ENCODE measurements around the gene THBS3.
A peak's percentile ranks its signal among the peaks of the same experiment; 100 is the strongest.
"Not testable (repeated sequence)": the region's sequence is repeated elsewhere in the genome, so short reads cannot be mapped to it uniquely, and the experiment has no call there.

Gene THBS3

GRCh38 chr1:155233502-155233901 is 25.8 kb upstream of the THBS3 start:
- DNase-seq = not testable (repeated sequence)

DNA sequence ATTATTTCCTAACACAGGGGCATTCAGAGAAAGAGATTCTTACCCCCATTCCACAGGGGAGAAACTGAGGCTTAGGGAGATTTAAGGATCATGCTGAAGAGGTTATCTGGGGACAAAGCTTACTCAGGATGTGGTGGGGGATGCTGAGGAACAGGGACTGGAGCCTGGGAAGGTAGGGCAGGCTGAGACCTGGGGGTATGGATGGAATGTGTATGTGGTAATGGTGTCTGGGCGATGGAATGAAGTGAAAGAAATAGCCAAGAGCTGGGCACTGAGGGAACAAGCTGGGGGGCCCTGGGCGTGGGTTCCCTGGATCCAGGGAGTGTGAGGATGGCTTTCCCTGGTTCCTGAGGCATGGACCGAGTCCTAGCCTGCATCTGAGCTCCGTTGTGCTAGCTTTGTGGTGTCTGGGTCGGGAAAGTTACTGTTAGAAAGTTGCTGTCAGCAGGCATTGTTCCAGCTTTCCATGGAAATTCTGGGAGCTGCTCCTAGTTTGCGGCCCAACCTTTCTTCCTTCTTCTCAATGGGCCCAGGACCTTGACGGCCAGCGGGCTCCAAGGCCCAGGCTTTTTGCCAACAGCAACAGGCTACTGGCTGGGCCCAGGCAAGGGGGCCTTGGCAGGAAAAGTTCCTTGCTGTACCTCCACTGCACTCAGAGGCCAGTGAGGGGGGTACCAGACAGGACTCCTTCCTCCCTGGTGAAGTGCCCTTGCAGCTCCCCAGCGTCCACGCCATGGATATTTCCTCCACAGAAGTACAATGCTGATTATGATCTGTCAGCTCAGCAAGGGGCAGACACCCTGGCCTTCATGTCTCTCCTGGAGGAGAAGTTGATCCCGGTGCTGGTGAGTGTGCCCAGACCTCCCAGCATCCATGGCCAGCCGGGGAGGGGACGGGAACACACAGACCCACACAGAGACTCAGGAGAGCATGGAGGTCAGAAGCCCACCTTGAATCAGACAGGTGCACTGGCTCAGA is 24.6 kb upstream of the THBS3 start:
- DNase-seq = not testable (repeated sequence)

GRCh38 chr1:155231302-155231701 is 23.6 kb upstream of the THBS3 start:
- DNase-seq = not testable (repeated sequence)

DNA sequence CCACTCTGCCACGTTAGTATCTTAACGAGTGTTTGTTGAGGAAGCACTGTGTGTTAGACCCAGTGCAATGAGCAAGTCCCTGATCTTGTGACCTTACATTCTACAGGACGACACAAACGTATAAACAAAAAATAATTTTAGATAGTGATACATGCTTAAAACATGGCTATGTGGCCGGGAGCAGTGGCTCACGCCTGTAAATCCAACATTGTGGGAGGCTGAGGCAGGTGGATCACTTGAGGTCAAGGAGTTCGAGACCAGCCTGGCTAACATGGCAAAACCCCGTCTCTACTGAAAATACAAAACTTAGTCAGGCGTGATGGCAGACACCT is 20.4 kb upstream of the THBS3 start:
- no peak for DNase-seq

GRCh38 chr1:155227261-155228095 is 19.8 kb upstream of the THBS3 start:
- DNase-seq = peak; percentile 98

GRCh38 chr1:155226910-155227260 is 19.2 kb upstream of the THBS3 start:
- peak; percentile 53 for DNase-seq

- peak; percentile 77 for DNase-seq
Observed at GRCh38 chr1:155226188-155226909, 18.7 kb upstream of the THBS3 start.

DNA sequence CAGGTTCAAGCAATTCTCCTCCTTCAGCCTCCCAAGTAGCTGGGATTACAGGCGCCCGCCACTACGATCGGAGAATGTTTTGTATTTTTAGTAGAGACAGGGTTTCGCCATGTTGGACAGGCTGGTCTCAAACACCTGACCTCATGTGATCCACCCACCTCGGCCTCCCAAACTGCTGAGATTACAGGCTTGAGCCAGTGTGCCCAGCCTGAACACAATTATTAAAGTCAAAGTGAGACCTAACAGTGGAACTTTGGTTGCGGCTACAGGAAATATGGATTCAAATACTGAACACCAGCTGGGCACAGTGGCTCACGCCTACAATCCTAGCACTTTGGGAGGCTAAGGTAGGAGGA is 17.7 kb upstream of the THBS3 start:
- not testable (repeated sequence) for DNase-seq

DNA sequence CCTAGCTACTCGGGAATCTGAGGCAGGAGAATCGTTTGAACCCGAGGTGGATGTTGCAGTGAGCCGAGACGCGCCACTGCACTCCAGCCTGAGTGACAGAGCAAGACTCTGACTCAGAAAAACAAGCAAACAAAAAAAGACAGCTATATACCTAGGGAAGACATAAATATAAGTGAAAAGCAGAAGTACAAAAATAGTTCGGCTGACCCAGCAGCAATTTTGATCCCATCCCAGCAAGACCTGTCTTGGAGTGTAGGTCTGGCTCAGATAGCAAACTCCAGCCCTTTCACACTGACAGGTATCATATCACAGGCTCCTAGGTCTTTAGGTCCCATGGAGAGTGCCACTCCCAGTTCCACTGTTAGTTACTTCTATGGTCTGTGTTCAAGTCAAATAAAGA is 15.3 kb upstream of the THBS3 start:
- DNase-seq = no peak

DNA sequence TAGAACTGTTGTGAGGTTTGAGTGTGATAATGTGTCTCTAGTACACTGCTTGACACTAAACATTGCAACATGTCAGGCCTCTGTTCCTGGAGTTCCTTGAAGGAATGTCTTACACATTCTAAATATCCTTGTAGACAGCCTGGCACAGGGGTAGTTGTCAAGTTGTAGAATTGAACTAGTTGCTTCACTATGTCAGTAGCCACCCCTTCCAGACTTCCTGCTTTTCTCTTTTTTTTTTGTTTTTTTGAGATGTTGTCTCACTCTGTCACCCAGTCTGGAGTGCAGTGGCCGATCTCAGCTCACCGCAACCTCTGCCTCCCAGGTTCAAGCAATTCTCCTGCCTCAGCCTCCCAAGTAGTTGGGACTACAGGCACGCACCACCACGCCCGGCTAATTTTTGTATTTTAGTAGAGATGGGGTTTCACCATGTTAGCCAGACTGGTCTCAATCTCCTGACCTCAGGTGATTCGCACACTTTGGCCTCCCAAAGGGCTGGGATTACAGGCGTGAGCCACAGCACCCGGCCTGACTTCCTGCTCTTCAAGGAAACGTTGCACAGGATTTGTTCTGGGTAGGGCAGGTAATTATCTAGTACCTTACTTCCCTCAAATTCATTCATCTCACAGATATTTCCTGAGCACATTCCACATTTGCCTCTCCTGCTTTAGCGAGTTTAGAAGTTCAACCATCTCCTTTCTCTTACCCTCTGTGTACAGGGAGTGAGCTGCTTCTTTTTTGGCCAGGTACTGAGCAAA is 12.7 kb upstream of the THBS3 start:
- not testable (repeated sequence) for DNase-seq

GRCh38 chr1:155219592-155220031 is 11.9 kb upstream of the THBS3 start:
- no peak for DNase-seq

DNA sequence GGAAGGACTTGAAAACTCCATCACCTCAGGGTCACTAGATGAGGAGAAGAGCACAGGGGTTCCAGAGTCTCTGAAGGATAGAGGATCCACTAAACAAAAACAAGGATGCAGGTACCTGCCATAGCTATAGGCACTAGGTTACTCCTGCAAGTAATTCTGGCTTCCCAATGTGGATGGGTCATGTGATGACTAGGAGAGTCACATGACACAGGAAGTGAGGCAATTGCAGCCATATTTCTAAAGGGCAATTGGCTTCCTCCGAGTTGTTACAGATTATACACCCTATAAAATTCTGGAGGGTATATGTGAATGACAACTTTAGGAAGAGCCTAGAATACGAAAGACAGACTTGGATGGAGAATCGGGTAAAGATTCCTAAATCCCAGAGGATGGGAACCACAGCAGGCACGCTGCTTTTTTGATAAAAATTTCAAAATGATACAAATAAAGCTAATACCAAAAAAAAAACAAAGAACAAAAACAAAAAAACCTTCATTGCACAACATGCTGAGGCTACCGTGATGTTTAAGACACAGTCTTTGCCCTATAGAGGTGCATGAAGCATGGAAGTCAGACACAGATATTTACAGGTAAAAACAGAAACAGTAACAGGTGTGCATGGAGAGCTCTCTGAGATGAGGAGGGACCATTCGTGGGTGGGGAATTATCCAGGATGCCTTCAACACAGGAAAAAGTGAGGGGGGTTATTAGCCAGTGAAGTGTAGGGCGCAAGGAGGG is 11.3 kb upstream of the THBS3 start:
- DNase-seq = peak; percentile 55

GRCh38 chr1:155214702-155215101 is 7.0 kb upstream of the THBS3 start:
- not testable (repeated sequence) for DNase-seq

- not testable (repeated sequence) for DNase-seq
Observed at GRCh38 chr1:155212051-155212440, 4.3 kb upstream of the THBS3 start.

DNA sequence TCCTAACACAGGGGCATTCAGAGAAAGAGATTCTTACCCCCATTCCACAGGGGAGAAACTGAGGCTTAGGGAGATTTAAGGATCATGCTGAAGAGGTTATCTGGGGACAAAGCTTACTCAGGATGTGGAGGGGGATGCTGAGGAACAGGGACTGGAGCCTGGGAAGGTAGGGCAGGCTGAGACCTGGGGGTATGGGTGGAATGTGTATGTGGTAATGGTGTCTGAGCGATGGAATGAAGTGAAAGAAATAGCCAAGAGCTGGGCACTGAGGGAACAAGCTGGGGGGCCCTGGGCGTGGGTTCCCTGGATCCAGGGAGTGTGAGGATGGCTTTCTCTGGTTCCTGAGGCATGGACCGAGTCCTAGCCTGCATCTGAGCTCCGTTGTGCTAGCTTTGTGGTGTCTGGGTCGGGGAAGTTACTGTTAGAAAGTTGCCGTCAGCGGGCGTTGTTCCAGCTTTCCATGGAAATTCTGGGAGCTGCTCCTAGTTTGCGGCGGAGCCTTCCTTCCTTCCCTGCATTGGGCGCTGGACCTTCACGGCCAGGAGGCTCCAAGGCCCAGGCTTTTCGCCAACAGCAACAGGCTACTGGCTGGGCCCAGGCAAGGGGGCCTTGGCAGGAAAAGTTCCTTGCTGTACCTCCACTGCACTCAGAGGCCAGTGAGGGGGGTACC is 3.8 kb upstream of the THBS3 start:
- not testable (repeated sequence) for DNase-seq

- DNase-seq = no peak
Observed at GRCh38 chr1:155210314-155211104, 2.8 kb upstream of the THBS3 start.

- no peak for DNase-seq
Observed at GRCh38 chr1:155209312-155209721, 1.6 kb upstream of the THBS3 start.

GRCh38 chr1:155208541-155209311 is 1.0 kb upstream of the THBS3 start, which contains the start of gene MTX1:
Gene MTX1 (plus strand): TSS chr1:155208695. CDS start chr1:155208805, 110 bp downstream.
- DNase-seq = peak; percentile 82
